ENCODE measurements around the gene LMTK3.

The LMTK3 gene

GRCh38 chr19:48553676-48554384 is 42.2 kb upstream of the LMTK3 start:
- no peaks in the 10 kb centered on the region for H3K9me3 ChIP-seq (ENCODE audit: insufficient read depth, low read length)
- peak overlapping the region; percentile 21 for H3K4me3 ChIP-seq (ENCODE audit: insufficient read length, low read depth)
- H3K9ac ChIP-seq (ENCODE audit: insufficient read length, low read depth): peak overlapping the region; percentile 74

GRCh38 chr19:48552406-48553322 is 41.0 kb upstream of the LMTK3 start:
- no peaks in the 10 kb centered on the region for H3K9me3 ChIP-seq (ENCODE audit: insufficient read depth, low read length)
- no peaks in the 10 kb centered on the region for H3K27me3 ChIP-seq (ENCODE audit: insufficient read depth, insufficient read length)
- no peak overlapping the region for H3K4me3 ChIP-seq (ENCODE audit: insufficient read length, low read depth)
- no peaks in the 10 kb centered on the region for H3K36me3 ChIP-seq (ENCODE audit: insufficient read depth, insufficient read length, low read length)
- no peak overlapping the region for H3K9ac ChIP-seq (ENCODE audit: insufficient read length, low read depth)
- no peak for DNase-seq (ENCODE audit: low read depth, low spot score)
- H3K4me1 ChIP-seq (ENCODE audit: insufficient read depth, insufficient read length): peaks cover 6% of the 10 kb centered on the region
- TF ChIP-seq ZNF274 (IDR thresholded peaks at IDR 0.05; ENCODE audit: low read depth, low read length) (no peak), YY1 (IDR thresholded peaks at IDR 0.05; ENCODE audit: insufficient read depth, insufficient read length) (no peak), SUZ12 (IDR thresholded peaks at IDR 0.05; ENCODE audit: extremely low read depth, insufficient read depth, insufficient read length) (no peak)

More at GRCh38 chr19:48553676-48554384, 42.2 kb upstream of the LMTK3 start:
- no peaks in the 10 kb centered on the region for H3K27me3 ChIP-seq (ENCODE audit: insufficient read depth, insufficient read length)
- TF ChIP-seq SUZ12 (IDR thresholded peaks at IDR 0.05; ENCODE audit: extremely low read depth, insufficient read depth, insufficient read length) (no peak), ZNF274 (IDR thresholded peaks at IDR 0.05; ENCODE audit: low read depth, low read length) (no peak), YY1 (IDR thresholded peaks at IDR 0.05; ENCODE audit: insufficient read depth, insufficient read length) (no peak)
- no peaks in the 10 kb centered on the region for H3K36me3 ChIP-seq (ENCODE audit: insufficient read depth, insufficient read length, low read length)
- DNase-seq (ENCODE audit: low read depth, low spot score): no peak
- H3K4me1 ChIP-seq (ENCODE audit: insufficient read depth, insufficient read length): peaks cover 6% of the 10 kb centered on the region

- no peaks in the 10 kb centered on the region for H3K27me3 ChIP-seq (ENCODE audit: insufficient read depth, insufficient read length)
- peaks cover 6% of the 10 kb centered on the region for H3K4me1 ChIP-seq (ENCODE audit: insufficient read depth, insufficient read length)
- no peaks in the 10 kb centered on the region for H3K36me3 ChIP-seq (ENCODE audit: insufficient read depth, insufficient read length, low read length)
- DNase-seq (ENCODE audit: low read depth, low spot score): no peak
- no peak within 1 kb of the TSS for H3K4me3 ChIP-seq (ENCODE audit: insufficient read length, low read depth)
- no peak for TF ChIP-seq SUZ12 (IDR thresholded peaks at IDR 0.05; ENCODE audit: extremely low read depth, insufficient read depth, insufficient read length)
- TF ChIP-seq ZNF274 (IDR thresholded peaks at IDR 0.05; ENCODE audit: low read depth, low read length): no peak
- TF ChIP-seq YY1 (IDR thresholded peaks at IDR 0.05; ENCODE audit: insufficient read depth, insufficient read length): no peak
- H3K9ac ChIP-seq (ENCODE audit: insufficient read length, low read depth): no peak within 1 kb of the TSS
- no peaks in the 10 kb centered on the region for H3K9me3 ChIP-seq (ENCODE audit: insufficient read depth, low read length)
Observed at GRCh38 chr19:48551437-48552302, 40.0 kb upstream of the LMTK3 start, which contains the start of gene SULT2B1. TSS of gene SULT2B1 (plus strand) at chr19:48552172. CDS start at chr19:48552253, 81 bp downstream.

- H3K4me1 ChIP-seq (ENCODE audit: insufficient read depth, insufficient read length): peaks cover 12% of the 10 kb centered on the region
- H3K36me3 ChIP-seq (ENCODE audit: insufficient read depth, insufficient read length, low read length): no peaks in the 10 kb centered on the region
- no peak overlapping the region for H3K9ac ChIP-seq (ENCODE audit: insufficient read length, low read depth)
- DNase-seq (ENCODE audit: low read depth, low spot score): no peak
- no peaks in the 10 kb centered on the region for H3K27me3 ChIP-seq (ENCODE audit: insufficient read depth, insufficient read length)
- no peaks in the 10 kb centered on the region for H3K9me3 ChIP-seq (ENCODE audit: insufficient read depth, low read length)
- no peak overlapping the region for H3K4me3 ChIP-seq (ENCODE audit: insufficient read length, low read depth)
- TF ChIP-seq ZNF274 (IDR thresholded peaks at IDR 0.05; ENCODE audit: low read depth, low read length) (no peak), SUZ12 (IDR thresholded peaks at IDR 0.05; ENCODE audit: extremely low read depth, insufficient read depth, insufficient read length) (no peak), YY1 (IDR thresholded peaks at IDR 0.05; ENCODE audit: insufficient read depth, insufficient read length) (no peak)
Observed at GRCh38 chr19:48549380-48549779, 37.7 kb upstream of the LMTK3 start.

- TF ChIP-seq ZNF274 (IDR thresholded peaks at IDR 0.05; ENCODE audit: low read depth, low read length) (no peak), YY1 (IDR thresholded peaks at IDR 0.05; ENCODE audit: insufficient read depth, insufficient read length) (no peak)
- Histone ChIP-seq H3K36me3 (ENCODE audit: insufficient read depth, insufficient read length, low read length) (no peaks in the 10 kb centered on the region), H3K27me3 (ENCODE audit: insufficient read depth, insufficient read length) (no peaks in the 10 kb centered on the region)
Observed at GRCh38 chr19:48548253-48548911, 36.7 kb upstream of the LMTK3 start.

GRCh38 chr19:48547722-48548121 is 36.1 kb upstream of the LMTK3 start:
- TF ChIP-seq SUZ12 (IDR thresholded peaks at IDR 0.05; ENCODE audit: extremely low read depth, insufficient read depth, insufficient read length) (no peak), YY1 (IDR thresholded peaks at IDR 0.05; ENCODE audit: insufficient read depth, insufficient read length) (no peak), ZNF274 (IDR thresholded peaks at IDR 0.05; ENCODE audit: low read depth, low read length) (no peak)

More at GRCh38 chr19:48548253-48548911, 36.7 kb upstream of the LMTK3 start:
- DNase-seq (ENCODE audit: low read depth, low spot score): no peak
- H3K9ac ChIP-seq (ENCODE audit: insufficient read length, low read depth): no peak overlapping the region
- peaks cover 13% of the 10 kb centered on the region for H3K4me1 ChIP-seq (ENCODE audit: insufficient read depth, insufficient read length)
- H3K9me3 ChIP-seq (ENCODE audit: insufficient read depth, low read length): no peaks in the 10 kb centered on the region
- H3K4me3 ChIP-seq (ENCODE audit: insufficient read length, low read depth): no peak overlapping the region

More at GRCh38 chr19:48547722-48548121, 36.1 kb upstream of the LMTK3 start:
- Histone ChIP-seq H3K27me3 (ENCODE audit: insufficient read depth, insufficient read length) (no peaks in the 10 kb centered on the region), H3K4me3 (ENCODE audit: insufficient read length, low read depth) (no peak overlapping the region), H3K36me3 (ENCODE audit: insufficient read depth, insufficient read length, low read length) (no peaks in the 10 kb centered on the region), H3K9ac (ENCODE audit: insufficient read length, low read depth) (no peak overlapping the region), H3K9me3 (ENCODE audit: insufficient read depth, low read length) (no peaks in the 10 kb centered on the region), H3K4me1 (ENCODE audit: insufficient read depth, insufficient read length) (peaks cover 15% of the 10 kb centered on the region)
- no peak for DNase-seq (ENCODE audit: low read depth, low spot score)
